DND-41 (cell line): ENCODE data around the gene SLC4A7.

ENCODE experiments used
- CTCF ChIP-seq: IDR thresholded peaks from 2 replicates; pipeline ENCODE4 v1.5.1; 2012; ENCODE audit warnings: borderline replicate concordance, low read length, moderate library complexity, mild to moderate bottlenecking; ENCODE audit not compliant: poor library complexity, severe bottlenecking; ENCODE audit errors: extremely low read depth
- EZH2 ChIP-seq: IDR thresholded peaks from 3 replicates; pipeline ENCODE4 v1.6.1; 2012; ENCODE audit warnings: borderline replicate concordance, low read depth, mild to moderate bottlenecking, moderate library complexity, low read length, inconsistent platforms; ENCODE audit not compliant: severe bottlenecking

- no peak for TF ChIP-seq CTCF
- TF ChIP-seq EZH2: no peak
Observed at GRCh38 chr3:27349832-27350231, 134.4 kb downstream of the SLC4A7 start.
